Mesothelial cell of epicardium (in vitro differentiated cells): Measurements from ENCODE around the gene RASGRP4. TPM values are rescaled to one million over a fixed set of nuclear protein-coding genes. Genes with fewer than 3 reads are reported as not detected.

Experiments used
- DNase-seq, 2 experiments: peaks; one replicate each; pipeline ENCODE4 v3.0.0; 2021; ENCODE audit warnings: low spot score in 2 of 2; ENCODE audit not compliant: unreplicated experiment in 2 of 2
- H3K27ac Mint-ChIP-seq: 2 replicates; pipeline ENCODE4 v1.8.0; 2021; ENCODE audit warnings: mixed read lengths
- H3K27me3 Mint-ChIP-seq: 2 replicates; pipeline ENCODE4 v1.8.0; 2021; ENCODE audit warnings: low read depth, mixed read lengths
- H3K36me3 Mint-ChIP-seq: 2 replicates; pipeline ENCODE4 v1.8.0; 2021; ENCODE audit warnings: mixed read lengths
- H3K4me1 Mint-ChIP-seq: 2 replicates; pipeline ENCODE4 v1.8.0; 2021; ENCODE audit warnings: mixed read lengths
- H3K4me3 Mint-ChIP-seq: 2 replicates; pipeline ENCODE4 v1.8.0; 2021; ENCODE audit warnings: mild to moderate bottlenecking, moderate library complexity, mixed read lengths
- H3K9me3 Mint-ChIP-seq: 2 replicates; pipeline ENCODE4 v1.8.0; 2021; ENCODE audit warnings: mixed read lengths
- total RNA-seq: library from RNA; stranded (reverse); gene quantifications from 3 replicates; pipeline ENCODE4 v1.2.1, GENCODE V29; 2021
- TF ChIP-seq, protein P1 (sequence below): fragments of 200-600 bp; sonication (generic); IDR thresholded peaks from one replicate; pipeline ENCODE4 v1.5.0; 2021; ENCODE audit warnings: antibody characterized with exemption; ENCODE audit not compliant: unreplicated experiment

RASGRP4 gene
- total RNA-seq, 1 donor from 2014 or later, result 1.2 TPM

DNA sequence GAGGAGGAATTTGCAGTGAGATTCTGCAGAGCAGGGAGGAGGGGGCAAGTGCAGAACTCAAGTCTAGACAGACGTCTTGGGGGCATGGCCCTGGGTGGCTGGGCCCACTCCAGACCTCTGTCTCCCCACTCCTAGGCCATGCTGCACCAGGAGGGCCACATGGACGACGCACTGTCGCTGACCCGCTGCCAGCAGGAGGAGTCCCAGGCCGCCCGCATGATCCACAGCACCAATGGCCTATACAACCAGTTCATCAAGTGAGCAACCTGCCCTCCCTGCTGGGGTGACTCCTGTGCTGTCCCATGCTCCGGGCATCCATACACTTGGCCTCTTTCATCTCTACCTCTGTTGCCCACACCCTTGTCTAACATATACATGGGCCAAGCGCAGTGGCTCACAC, 25.6 kb upstream of the RASGRP4 start:
- Mint-ChIP-seq H3K9me3 (no peaks in the 10 kb centered on the region), H3K27me3 (peaks cover 3% of the 10 kb centered on the region), H3K27ac (no peak overlapping the region), H3K4me3 (no peak overlapping the region), H3K4me1 (no peaks in the 10 kb centered on the region), H3K36me3 (no peaks in the 10 kb centered on the region)
- TF ChIP-seq, protein P1, sequence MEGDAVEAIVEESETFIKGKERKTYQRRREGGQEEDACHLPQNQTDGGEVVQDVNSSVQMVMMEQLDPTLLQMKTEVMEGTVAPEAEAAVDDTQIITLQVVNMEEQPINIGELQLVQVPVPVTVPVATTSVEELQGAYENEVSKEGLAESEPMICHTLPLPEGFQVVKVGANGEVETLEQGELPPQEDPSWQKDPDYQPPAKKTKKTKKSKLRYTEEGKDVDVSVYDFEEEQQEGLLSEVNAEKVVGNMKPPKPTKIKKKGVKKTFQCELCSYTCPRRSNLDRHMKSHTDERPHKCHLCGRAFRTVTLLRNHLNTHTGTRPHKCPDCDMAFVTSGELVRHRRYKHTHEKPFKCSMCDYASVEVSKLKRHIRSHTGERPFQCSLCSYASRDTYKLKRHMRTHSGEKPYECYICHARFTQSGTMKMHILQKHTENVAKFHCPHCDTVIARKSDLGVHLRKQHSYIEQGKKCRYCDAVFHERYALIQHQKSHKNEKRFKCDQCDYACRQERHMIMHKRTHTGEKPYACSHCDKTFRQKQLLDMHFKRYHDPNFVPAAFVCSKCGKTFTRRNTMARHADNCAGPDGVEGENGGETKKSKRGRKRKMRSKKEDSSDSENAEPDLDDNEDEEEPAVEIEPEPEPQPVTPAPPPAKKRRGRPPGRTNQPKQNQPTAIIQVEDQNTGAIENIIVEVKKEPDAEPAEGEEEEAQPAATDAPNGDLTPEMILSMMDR, result no peak
- DNase-seq, result no peak

DNA sequence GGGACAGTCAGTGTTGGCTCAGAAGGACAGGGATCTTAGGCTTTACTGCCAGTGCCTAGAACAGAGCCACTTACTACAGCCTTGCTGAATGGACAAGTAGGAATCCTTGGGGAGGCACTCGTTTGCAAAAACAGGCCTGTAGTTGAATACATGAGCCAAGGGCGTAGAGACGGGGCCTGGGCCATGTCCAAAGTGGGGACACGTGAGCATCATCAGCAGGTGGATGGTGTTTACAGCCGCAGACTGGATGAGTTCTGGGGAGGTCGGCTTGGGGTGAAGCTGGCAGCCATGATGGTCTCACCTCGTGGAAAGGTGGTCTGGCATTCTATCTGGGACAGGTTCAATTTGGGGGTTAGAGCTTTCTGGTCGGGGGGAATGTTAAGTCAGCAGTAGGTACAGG, 25.0 kb upstream of the RASGRP4 start:
- TF ChIP-seq, protein P1, result no peak
- Mint-ChIP-seq H3K27me3 (peaks cover 3% of the 10 kb centered on the region), H3K9me3 (no peaks in the 10 kb centered on the region), H3K36me3 (no peaks in the 10 kb centered on the region), H3K4me1 (no peaks in the 10 kb centered on the region), H3K4me3 (no peak overlapping the region), H3K27ac (no peak overlapping the region)
- DNase-seq, result no peak

DNA sequence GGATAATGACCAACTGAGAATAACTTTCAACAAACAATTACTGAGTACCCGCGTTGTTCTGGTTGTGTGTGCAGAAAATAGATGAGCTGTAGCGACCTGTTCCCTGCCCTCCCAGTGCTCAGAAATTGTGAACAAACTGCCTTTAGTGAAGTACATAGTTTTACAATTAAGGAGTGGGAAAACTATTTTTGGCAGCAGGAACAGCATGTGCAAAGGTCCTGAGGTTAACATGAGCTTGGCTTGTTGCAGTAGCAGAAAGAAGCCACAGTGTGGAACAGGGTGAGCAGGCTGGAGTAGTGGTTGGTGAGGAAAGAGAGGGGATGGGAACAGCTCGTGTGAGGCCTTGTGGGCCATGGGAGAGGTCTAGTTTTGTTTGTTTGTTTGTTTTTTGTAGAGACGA, 23.5 kb upstream of the RASGRP4 start:
- Mint-ChIP-seq H3K9me3 (no peaks in the 10 kb centered on the region), H3K36me3 (no peaks in the 10 kb centered on the region), H3K4me1 (no peaks in the 10 kb centered on the region), H3K27ac (no peak overlapping the region), H3K27me3 (peaks cover 8% of the 10 kb centered on the region), H3K4me3 (no peak overlapping the region)
- DNase-seq, result no peak
- TF ChIP-seq, protein P1, result no peak

DNA sequence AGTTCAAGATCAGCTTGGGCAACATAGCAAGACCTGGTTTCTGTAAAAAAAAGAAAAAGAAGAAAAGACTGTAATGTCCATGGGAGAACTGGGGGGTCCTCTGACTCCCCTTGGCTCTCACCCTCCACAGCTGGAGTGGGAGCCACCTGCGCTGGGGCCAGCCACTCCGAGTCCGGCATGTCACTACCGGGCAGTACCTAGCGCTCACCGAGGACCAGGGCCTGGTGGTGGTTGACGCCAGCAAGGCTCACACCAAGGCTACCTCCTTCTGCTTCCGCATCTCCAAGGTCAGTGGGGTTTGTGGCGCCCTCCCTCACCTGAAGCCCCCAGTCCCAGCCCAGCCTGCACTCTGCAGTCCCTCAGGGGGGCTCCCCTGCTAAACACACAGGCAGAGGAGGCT, 22.2 kb upstream of the RASGRP4 start:
- no peak for DNase-seq
- Mint-ChIP-seq H3K27me3 (peaks cover 11% of the 10 kb centered on the region), H3K27ac (no peak overlapping the region), H3K4me1 (no peaks in the 10 kb centered on the region), H3K9me3 (no peaks in the 10 kb centered on the region), H3K4me3 (no peak overlapping the region), H3K36me3 (no peaks in the 10 kb centered on the region)
- TF ChIP-seq, protein P1, result no peak

DNA sequence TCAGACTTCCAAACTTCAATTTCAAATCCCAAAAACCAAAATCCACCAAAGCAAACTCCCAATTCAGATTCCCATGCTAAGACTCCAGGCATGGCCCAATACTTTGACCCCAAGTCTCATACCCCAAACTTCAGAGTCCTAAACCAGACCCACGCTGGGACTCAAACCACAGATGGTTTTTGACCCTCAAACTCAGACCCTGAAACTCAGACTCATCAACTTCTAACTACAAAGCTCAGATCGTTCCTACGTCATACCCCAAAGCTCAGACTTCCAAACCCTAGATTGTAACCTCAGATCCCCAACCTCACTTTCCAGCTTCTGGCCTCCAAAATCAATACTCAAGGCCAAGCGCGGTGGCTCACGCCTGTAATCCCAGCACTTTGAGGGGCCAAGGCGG, 19.3 kb upstream of the RASGRP4 start:
- Mint-ChIP-seq H3K4me1 (no peaks in the 10 kb centered on the region), H3K36me3 (no peaks in the 10 kb centered on the region), H3K27ac (no peak overlapping the region), H3K27me3 (peaks cover 11% of the 10 kb centered on the region), H3K4me3 (no peak overlapping the region), H3K9me3 (no peaks in the 10 kb centered on the region)
- TF ChIP-seq, protein P1, result no peak
- DNase-seq, result no peak

DNA sequence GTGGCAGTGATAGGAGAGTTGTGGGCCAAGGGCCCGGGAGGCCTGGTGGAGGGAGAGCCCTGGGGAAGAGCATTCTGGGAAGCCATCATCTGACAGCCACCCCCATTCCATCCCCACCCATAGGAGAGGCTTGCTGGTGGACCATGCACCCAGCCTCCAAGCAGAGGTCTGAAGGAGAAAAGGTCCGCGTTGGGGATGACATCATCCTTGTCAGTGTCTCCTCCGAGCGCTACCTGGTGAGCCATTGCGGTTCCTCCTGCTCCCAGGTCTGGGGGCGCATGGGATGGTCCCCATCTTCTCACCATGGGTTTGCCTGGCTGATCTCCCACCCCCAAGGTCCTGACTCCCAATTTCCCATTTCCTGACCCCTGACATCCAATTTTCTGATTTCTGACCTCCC, 18.0 kb upstream of the RASGRP4 start:
- no peaks in the 10 kb centered on the region for H3K36me3 Mint-ChIP-seq
- TF ChIP-seq, protein P1, result no peak
- H3K9me3 Mint-ChIP-seq, result no peaks in the 10 kb centered on the region
- H3K4me3 Mint-ChIP-seq, result no peak overlapping the region
- no peaks in the 10 kb centered on the region for H3K4me1 Mint-ChIP-seq
- no peak for DNase-seq
- peaks cover 11% of the 10 kb centered on the region for H3K27me3 Mint-ChIP-seq
- no peak overlapping the region for H3K27ac Mint-ChIP-seq
